Upper lobe of right lung (tissue), 1 donor: ENCODE results near the gene CAMK1G. TPM values are rescaled to one million over a fixed set of nuclear protein-coding genes. Genes with fewer than 3 reads are reported as not detected.

Source experiments
- ATAC-seq: fragments of 200-7000 bp; cut with Tn5 transposase; one replicate; pipeline ENCODE4 v1.9.1; 2020; ENCODE audit warnings: mild to moderate bottlenecking, moderate library complexity
- DNase-seq: peaks from one replicate; pipeline ENCODE4 v3.0.0-alpha.2; 2020
- H3K27ac ChIP-seq: fragments of 200-600 bp; one replicate; pipeline ENCODE4 v1.8.0; 2022
- H3K27me3 ChIP-seq: fragments of 200-600 bp; one replicate; pipeline ENCODE4 v1.8.0; 2022; ENCODE audit warnings: mild to moderate bottlenecking
- H3K36me3 ChIP-seq: fragments of 200-600 bp; one replicate; pipeline ENCODE4 v1.8.0; 2022
- H3K4me1 ChIP-seq: fragments of 200-600 bp; one replicate; pipeline ENCODE4 v1.8.0; 2022
- H3K4me3 ChIP-seq: fragments of 200-600 bp; one replicate; pipeline ENCODE4 v1.8.0; 2022; ENCODE audit warnings: mild to moderate bottlenecking
- H3K9me3 ChIP-seq: fragments of 200-600 bp; one replicate; pipeline ENCODE4 v1.8.0; 2022
- CTCF ChIP-seq: fragments of 200-600 bp; IDR thresholded peaks from one replicate; pipeline ENCODE4 v1.8.0; 2022; ENCODE audit warnings: antibody characterized with exemption
- intact Hi-C: fragments of 100-400 bp; cut with DNase I; formaldehyde crosslinking; loops from one replicate; pipeline ENCODE4 v1.11.0; 2022
- total RNA-seq: library from RNA; stranded (reverse); fragmentation: NEBNext Ultra II Directional; extraction: Animal tissue kit (Norgen Biotek cat#: 25700); gene quantifications from one replicate; pipeline ENCODE4 v1.2.1, GENCODE V29; 2021
- donor health status: DM: no; HTN: yes; CAD: no; lungs with severe emphysema.

The CAMK1G gene
- total RNA-seq, 1 donor from 2014 or later = 1.4 TPM

DNA sequence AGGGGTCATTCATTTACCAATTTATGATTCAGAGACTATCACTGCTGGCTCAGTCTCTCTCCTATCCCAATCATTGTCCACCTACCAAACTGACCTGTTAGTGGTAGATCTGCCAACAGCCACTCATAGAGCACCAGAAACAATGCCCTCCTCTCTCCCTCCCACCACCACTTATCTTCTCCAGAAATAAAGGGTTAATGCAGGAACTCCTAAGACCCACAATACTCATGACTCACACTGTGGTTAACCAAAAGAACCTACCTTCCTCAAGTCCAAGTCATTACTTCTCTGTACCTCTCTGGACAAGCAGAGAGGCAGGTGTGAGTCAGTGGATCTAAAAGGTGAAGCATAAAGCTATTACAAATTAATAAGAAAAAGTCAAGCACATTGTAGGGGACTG, 40.9 kb upstream of the CAMK1G start:
- no peaks in the 10 kb centered on the region for H3K4me1 ChIP-seq
- no peaks in the 10 kb centered on the region for H3K9me3 ChIP-seq
- no peak overlapping the region for H3K27ac ChIP-seq
- no peak for DNase-seq
- no peak overlapping the region for H3K4me3 ChIP-seq
- no peak for TF ChIP-seq CTCF
- intact Hi-C loops = no loop called here
- H3K27me3 ChIP-seq = no peaks in the 10 kb centered on the region
- no peak for ATAC-seq
- H3K36me3 ChIP-seq = no peaks in the 10 kb centered on the region

- Histone ChIP-seq H3K4me1 (no peaks in the 10 kb centered on the region), H3K27me3 (no peaks in the 10 kb centered on the region), H3K9me3 (no peaks in the 10 kb centered on the region), H3K36me3 (no peaks in the 10 kb centered on the region), H3K4me3 (no peak overlapping the region), H3K27ac (no peak overlapping the region)
- intact Hi-C loops = no loop called here
- ATAC-seq (no peak), DNase-seq (no peak)
- TF ChIP-seq CTCF = no peak
Measured at GRCh38 chr1:209544098-209544497, 39.4 kb upstream of the CAMK1G start.

GRCh38 chr1:209545423-209545822, 38.1 kb upstream of the CAMK1G start:
- intact Hi-C loops = no loop called here
- H3K9me3 ChIP-seq = no peaks in the 10 kb centered on the region
- no peaks in the 10 kb centered on the region for H3K27me3 ChIP-seq
- no peak for TF ChIP-seq CTCF
- ATAC-seq = no peak
- no peaks in the 10 kb centered on the region for H3K36me3 ChIP-seq
- H3K27ac ChIP-seq = no peak overlapping the region
- DNase-seq = no peak
- H3K4me3 ChIP-seq = no peak overlapping the region
- no peaks in the 10 kb centered on the region for H3K4me1 ChIP-seq

DNA sequence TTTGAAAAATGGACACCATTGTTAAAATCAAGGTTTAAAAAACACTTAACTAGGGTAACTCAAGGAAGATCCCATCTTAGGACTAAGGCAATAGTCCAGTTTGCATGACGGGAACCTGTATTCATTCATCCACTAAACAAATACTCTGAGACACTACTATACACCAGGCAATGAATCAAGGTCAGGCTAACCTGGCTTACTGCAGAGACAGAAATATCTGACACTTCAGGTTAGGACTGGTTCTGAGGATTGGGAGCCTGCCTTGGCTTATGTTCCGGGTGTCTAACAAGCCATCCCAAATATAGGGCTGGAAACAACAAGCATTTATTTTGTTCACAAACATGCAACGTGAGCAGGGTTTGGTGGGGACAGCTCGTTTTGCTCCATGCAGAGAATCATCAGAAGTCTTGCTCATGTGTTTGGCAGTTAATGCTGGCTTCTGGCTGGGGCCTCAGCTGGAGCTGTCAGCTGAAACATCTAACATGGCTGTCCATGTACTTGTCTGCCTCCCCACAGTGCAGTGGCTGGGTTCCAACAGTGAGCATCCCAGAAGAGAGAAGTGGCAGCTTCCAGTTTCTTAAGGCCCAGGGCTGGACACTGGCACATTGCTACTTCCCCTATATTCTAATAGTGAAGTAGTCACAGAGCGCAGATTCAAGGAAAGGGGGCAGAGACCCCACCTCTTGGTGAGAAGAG, 37.0 kb upstream of the CAMK1G start:
- intact Hi-C loops = no loop called here
- Histone ChIP-seq H3K9me3 (no peaks in the 10 kb centered on the region), H3K4me1 (no peaks in the 10 kb centered on the region), H3K27me3 (no peaks in the 10 kb centered on the region), H3K36me3 (no peaks in the 10 kb centered on the region), H3K4me3 (no peak overlapping the region), H3K27ac (no peak overlapping the region)
- TF ChIP-seq CTCF = no peak
- DNase-seq (no peak), ATAC-seq (peak; percentile 25)

DNA sequence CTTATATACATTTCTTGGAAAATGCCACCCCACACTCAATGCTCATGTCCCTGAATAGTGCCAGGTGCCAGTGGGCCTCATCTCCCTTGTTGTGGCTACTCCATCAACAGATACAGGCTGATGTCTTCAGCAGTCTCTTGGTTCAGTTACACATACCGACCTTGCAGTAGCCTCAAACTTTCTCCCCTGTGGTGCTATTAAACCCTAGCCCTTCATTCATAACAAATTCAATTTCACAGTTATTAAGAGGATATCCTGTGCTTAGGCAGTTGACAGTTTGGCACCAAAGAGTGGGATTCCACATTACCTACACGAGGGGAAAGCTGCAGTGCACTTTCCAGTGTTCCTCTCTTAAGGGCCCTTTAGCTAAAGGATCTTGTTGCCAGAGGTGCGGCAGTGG, 35.9 kb upstream of the CAMK1G start:
- Histone ChIP-seq H3K36me3 (no peaks in the 10 kb centered on the region), H3K9me3 (no peaks in the 10 kb centered on the region), H3K27me3 (no peaks in the 10 kb centered on the region), H3K27ac (no peak overlapping the region), H3K4me3 (no peak overlapping the region), H3K4me1 (no peaks in the 10 kb centered on the region)
- intact Hi-C loops = no loop called here
- no peak for DNase-seq
- TF ChIP-seq CTCF = no peak
- ATAC-seq = no peak
